HFFc6 (cell line): Measurements from ENCODE around the gene KREMEN1. TPM values are rescaled to one million over a fixed set of nuclear protein-coding genes. Genes with fewer than 3 reads are reported as not detected.

Experiments
- DNase-seq: peaks from one replicate; pipeline ENCODE4 v3.0.0-alpha.2; 2018
- H3K27ac Mint-ChIP-seq: 2 replicates; pipeline ENCODE4 v1.8.0; 2020; ENCODE audit warnings: mild to moderate bottlenecking, mixed read lengths
- H3K27me3 Mint-ChIP-seq: 2 replicates; pipeline ENCODE4 v1.8.0; 2021; ENCODE audit warnings: mild to moderate bottlenecking, moderate library complexity, mixed read lengths; ENCODE audit not compliant: insufficient read depth
- H3K36me3 Mint-ChIP-seq: 2 replicates; pipeline ENCODE4 v1.8.0; 2021; ENCODE audit warnings: low read depth, mixed read lengths
- H3K4me1 Mint-ChIP-seq: 2 replicates; pipeline ENCODE4 v1.8.0; 2020; ENCODE audit warnings: low read depth, mixed read lengths
- H3K4me3 Mint-ChIP-seq: 2 replicates; pipeline ENCODE4 v1.8.0; 2020; ENCODE audit warnings: mild to moderate bottlenecking, moderate library complexity, mixed read lengths
- H3K9me3 Mint-ChIP-seq: 2 replicates; pipeline ENCODE4 v1.8.0; 2020; ENCODE audit warnings: mild to moderate bottlenecking, mixed read lengths
- total RNA-seq, 6 experiments: library from RNA; stranded (reverse); fragmentation: NEBNext Ultra II Directional; extraction: Animal tissue kit (Norgen Biotek cat#: 25700); gene quantifications; 2 replicates in 1 of 6; 3 replicates in 5 of 6; pipeline ENCODE4 v1.2.3, GENCODE V29; 2021
- TF ChIP-seq, protein P1 (sequence below): fragments of 200-600 bp; sonication (generic); IDR thresholded peaks from 2 replicates; pipeline ENCODE4 v1.5.0; 2021; ENCODE audit warnings: antibody characterized with exemption, mild to moderate bottlenecking

KREMEN1 gene
- total RNA-seq, 6 experiments from 2014 or later: 0.50 to 1.1 (median 0.59) TPM

DNA sequence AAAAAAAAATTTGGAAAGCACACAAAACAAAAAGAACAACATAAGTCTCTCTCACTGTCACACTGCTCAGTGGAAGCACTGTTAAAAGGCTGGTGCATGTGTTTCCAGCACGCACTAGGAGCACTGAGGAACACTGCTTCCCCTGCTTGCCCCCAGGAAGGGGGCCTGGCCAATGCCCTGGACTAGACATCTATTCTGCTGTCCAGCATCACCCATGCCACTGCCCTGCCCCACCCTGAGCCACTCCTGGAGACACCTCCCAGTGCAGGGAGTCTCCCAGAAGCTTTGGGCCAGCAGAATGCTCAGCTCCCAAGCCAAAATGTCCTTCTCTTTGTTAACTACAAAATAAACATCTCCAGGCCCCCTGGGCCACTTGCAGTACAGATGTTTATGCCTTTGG lies 83.1 kb downstream of the KREMEN1 start:
- no peak for DNase-seq
- Mint-ChIP-seq H3K36me3 (no peaks in the 10 kb centered on the region), H3K9me3 (no peaks in the 10 kb centered on the region), H3K4me1 (no peaks in the 10 kb centered on the region), H3K27ac (no peak overlapping the region), H3K27me3 (peaks cover 23% of the 10 kb centered on the region), H3K4me3 (no peak overlapping the region)
- TF ChIP-seq, protein P1, sequence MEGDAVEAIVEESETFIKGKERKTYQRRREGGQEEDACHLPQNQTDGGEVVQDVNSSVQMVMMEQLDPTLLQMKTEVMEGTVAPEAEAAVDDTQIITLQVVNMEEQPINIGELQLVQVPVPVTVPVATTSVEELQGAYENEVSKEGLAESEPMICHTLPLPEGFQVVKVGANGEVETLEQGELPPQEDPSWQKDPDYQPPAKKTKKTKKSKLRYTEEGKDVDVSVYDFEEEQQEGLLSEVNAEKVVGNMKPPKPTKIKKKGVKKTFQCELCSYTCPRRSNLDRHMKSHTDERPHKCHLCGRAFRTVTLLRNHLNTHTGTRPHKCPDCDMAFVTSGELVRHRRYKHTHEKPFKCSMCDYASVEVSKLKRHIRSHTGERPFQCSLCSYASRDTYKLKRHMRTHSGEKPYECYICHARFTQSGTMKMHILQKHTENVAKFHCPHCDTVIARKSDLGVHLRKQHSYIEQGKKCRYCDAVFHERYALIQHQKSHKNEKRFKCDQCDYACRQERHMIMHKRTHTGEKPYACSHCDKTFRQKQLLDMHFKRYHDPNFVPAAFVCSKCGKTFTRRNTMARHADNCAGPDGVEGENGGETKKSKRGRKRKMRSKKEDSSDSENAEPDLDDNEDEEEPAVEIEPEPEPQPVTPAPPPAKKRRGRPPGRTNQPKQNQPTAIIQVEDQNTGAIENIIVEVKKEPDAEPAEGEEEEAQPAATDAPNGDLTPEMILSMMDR: no peak

DNA sequence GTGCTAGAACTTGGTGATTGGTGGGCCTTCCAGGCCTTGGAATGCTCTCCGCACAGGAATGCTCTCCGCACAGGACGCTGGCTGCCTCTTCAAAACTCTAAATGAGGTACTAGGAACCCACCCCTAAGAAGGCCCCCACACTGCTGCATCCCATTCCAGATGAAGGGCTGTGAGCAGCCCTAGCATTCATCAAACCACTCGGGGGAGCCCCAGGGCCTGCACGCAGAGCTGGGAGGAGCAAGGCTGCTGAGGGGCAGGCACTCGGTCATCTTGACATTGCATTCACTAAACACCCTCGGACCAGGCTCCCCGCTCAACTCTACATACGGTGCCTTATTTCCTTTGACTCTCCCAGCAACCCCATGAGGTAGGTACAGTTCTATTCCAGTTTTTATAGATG lies 83.7 kb downstream of the KREMEN1 start:
- peak; percentile 17 for DNase-seq
- H3K27ac Mint-ChIP-seq: no peak overlapping the region
- no peaks in the 10 kb centered on the region for H3K36me3 Mint-ChIP-seq
- H3K9me3 Mint-ChIP-seq: no peaks in the 10 kb centered on the region
- TF ChIP-seq, protein P1: peak; percentile 15; the same call in 1 of the 2 replicates
- H3K4me1 Mint-ChIP-seq: no peaks in the 10 kb centered on the region
- H3K27me3 Mint-ChIP-seq: peaks cover 24% of the 10 kb centered on the region
- no peak overlapping the region for H3K4me3 Mint-ChIP-seq

DNA sequence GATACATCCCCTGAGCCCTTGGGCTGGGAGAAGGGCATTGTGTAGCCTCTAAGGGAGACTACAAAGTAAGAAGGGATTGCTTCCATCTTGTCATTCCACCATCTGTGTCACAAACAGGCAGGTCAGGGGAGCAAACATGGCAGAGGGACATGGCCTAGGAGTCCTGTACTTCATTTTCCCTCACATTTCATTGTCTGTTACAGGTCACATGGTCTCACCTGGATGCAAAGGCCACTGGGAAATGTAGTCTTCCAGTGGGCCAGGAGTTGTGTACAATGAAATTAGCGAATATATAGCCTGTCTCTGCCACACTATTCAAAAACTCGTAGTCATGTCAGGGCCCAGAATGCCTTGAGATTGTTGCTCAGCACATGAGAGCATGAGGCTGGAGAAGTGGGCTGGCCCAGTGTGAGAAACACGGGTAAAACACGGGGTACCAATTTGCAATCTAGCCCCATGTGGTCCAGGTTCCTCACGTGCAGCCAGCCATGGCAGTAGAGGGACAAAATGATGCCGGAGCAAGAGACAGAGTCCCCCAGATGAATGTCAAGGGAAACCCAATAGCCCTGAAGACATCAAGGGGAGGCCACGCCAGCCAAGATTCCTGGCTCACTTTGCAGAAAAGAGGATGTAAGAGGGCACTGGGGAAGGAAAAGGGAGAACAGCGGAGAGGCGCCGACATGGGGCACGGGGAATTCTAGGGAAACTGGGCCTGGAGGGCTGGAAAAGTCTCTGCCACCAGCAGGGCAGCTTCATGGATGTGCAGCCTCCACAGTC lies 85.1 kb downstream of the KREMEN1 start:
- no peak overlapping the region for H3K4me3 Mint-ChIP-seq
- no peaks in the 10 kb centered on the region for H3K4me1 Mint-ChIP-seq
- no peaks in the 10 kb centered on the region for H3K36me3 Mint-ChIP-seq
- no peaks in the 10 kb centered on the region for H3K9me3 Mint-ChIP-seq
- TF ChIP-seq, protein P1: no peak
- DNase-seq: no peak
- peaks cover 27% of the 10 kb centered on the region for H3K27me3 Mint-ChIP-seq
- no peak overlapping the region for H3K27ac Mint-ChIP-seq

DNA sequence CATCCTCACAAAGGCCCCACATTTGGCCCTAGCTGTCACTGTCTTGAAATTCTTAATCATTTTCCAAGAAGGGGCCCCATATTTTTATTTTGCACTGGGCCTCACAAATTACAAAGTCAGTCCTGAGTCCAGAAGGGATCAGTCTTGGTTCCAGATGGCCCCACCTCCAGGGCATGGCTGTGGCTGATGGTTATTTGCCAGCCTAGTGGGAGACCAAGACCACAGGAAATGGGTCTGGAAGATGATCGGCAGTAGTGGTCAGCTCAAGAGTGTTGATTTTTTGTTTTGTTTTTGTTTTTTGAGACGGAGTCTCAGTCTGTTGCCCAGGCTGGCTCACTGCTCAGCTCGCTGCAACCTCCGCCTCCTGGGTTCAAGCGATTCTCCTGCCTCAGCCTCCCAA lies 85.7 kb downstream of the KREMEN1 start:
- Mint-ChIP-seq H3K9me3 (no peaks in the 10 kb centered on the region), H3K27ac (no peak overlapping the region), H3K4me1 (no peaks in the 10 kb centered on the region), H3K36me3 (no peaks in the 10 kb centered on the region), H3K4me3 (no peak overlapping the region), H3K27me3 (peaks cover 22% of the 10 kb centered on the region)
- TF ChIP-seq, protein P1: no peak
- DNase-seq: no peak

DNA sequence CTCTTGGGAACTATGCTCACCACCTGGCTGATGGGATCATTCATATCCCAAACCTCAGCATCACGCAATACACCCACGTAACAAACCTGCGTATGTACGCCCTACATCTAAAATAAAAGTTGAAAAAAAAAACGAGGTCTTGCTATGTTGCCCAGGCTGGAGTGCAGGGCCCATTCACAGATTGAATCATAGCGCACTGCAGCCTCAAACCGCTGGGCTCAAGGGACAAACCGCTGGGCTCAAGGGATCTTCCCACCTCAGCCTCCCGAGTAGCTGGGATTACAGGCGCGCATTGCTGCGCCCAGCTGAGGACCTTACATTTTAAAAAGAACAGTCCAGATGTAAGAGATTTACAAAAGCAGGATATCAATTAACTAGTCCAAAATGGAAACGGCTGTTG lies 91.0 kb downstream of the KREMEN1 start:
- TF ChIP-seq, protein P1: no peak
- Mint-ChIP-seq H3K9me3 (no peaks in the 10 kb centered on the region), H3K27me3 (peaks cover 32% of the 10 kb centered on the region), H3K4me3 (no peak overlapping the region), H3K27ac (no peak overlapping the region), H3K36me3 (no peaks in the 10 kb centered on the region), H3K4me1 (no peaks in the 10 kb centered on the region)
- DNase-seq: no peak
